GM19324 (cell line): ENCODE results near the gene SPIN2B.
"Not testable (repeated sequence)": the region's sequence is repeated elsewhere in the genome, so short reads cannot be mapped to it uniquely, and the experiment has no call there.

ENCODE experiments used
- ATAC-seq: cut with Tn5 transposase; IDR thresholded peaks from one replicate; pipeline ENCODE4 v1.9.1; 2021; ENCODE audit warnings: mild to moderate bottlenecking, moderate library complexity; ENCODE audit not compliant: unreplicated experiment, low FRiP score

The SPIN2B gene

DNA sequence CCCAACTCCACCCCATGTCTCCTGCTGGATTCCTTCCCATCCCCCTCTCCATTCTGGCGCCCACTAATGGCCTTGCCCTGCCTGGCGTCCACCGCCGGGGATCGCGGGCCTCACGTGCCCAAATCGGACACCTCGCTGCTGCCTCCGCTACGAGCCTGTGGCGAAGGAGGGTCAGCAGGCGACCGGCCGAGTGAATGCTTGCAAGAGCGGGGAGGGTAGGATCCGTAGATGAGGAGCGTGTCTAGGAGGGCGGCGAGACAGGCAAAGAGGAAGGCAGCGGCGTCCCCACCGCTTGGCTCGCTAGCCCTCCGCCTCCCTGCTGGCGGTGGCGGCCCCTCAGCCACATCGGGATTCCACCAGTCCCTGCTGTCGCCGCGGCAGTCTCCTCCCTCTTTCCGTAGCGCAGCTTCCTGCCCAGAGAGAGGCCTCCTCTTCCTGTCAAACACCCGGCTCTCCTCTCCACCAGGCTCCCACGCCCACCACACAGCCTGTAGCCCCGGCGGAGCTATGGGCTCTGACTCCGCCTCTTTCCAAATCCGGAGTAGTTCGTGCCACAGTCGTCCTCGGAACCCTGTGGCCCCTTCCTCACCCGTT is at the start of gene SPIN2B:
Gene SPIN2B (minus strand): TSS at position 387 of the 594 bp plus-strand sequence.
- peak; percentile 100 for ATAC-seq

- ATAC-seq: no peak
These were observed 35.2 kb upstream of the SPIN2B start for GRCh38 chrX:57156397-57157049.

- ATAC-seq: no peak
These were observed 33.8 kb upstream of the SPIN2B start for GRCh38 chrX:57155171-57155570.

- not testable (repeated sequence) for ATAC-seq
These were observed 30.9 kb upstream of the SPIN2B start for GRCh38 chrX:57152222-57152621.

DNA sequence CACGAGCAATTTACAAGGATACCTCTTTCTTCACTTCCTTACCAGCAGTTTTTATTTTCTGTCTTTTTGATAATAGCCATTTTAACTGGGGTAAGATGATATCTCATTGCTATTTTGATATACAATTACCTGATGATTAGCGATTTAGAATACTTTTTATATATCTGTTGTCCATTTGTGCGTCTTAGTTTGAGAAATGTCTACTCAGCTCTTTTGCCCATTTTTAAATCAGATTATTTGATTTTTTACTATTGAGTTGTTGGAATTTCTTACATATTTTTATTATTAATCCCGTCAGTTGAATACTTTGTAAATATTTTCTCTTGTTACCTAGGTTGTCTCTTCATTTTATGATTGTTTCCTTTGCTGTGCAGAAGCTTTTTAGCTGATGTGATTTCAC is 17.3 kb upstream of the SPIN2B start:
- no peak for ATAC-seq

DNA sequence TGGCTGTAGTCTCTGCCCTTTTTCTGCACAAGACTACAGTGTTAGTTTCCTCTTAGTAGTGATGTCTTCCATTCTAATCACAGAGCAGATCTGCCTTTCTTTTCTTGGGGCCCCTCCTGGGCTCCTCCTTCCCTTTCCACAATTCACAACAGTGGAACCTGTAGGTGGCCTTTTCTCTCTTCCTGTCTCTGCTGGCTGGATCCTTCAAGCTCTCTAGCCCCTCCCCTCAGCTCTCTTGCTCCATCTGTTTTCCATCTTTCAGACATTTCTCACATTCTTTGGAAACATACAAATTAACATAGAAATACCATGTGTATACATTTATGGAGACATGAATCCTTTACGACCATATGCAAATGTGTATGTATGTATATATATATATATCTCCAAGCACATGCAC is 16.2 kb upstream of the SPIN2B start:
- ATAC-seq: no peak

- ATAC-seq: not testable (repeated sequence)
These were observed 15.7 kb upstream of the SPIN2B start, which contains the start of gene SPIN2A for GRCh38 chrX:57137073-57137472. Gene SPIN2A (minus strand): TSS chrX:57137397. CDS start chrX:57136597, 800 bp downstream.

DNA sequence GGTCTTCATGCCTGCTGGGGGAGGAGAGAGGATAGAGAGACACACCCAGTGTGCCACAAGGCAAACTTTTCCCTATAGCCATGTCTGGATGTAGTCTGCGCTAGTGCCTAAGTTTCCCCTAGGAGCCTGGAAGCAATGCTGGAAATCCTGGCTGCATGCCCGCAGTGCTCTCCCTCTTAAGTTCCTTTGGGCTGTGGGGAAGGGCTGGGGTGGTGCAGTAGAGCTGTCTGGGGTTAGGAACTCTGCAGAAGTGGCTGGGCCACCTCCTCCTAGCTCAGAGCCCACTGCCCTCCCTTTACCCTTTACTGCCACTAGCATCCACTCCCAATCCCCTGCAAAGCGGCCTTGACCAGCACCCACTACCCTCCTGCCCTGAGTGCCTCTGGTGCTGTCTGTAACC is 15.2 kb upstream of the SPIN2B start:
- not testable (repeated sequence) for ATAC-seq

- no peak for ATAC-seq
These were observed 13.9 kb upstream of the SPIN2B start for GRCh38 chrX:57135287-57135686.

GRCh38 chrX:57134702-57135101 is 13.4 kb upstream of the SPIN2B start:
- ATAC-seq: no peak

DNA sequence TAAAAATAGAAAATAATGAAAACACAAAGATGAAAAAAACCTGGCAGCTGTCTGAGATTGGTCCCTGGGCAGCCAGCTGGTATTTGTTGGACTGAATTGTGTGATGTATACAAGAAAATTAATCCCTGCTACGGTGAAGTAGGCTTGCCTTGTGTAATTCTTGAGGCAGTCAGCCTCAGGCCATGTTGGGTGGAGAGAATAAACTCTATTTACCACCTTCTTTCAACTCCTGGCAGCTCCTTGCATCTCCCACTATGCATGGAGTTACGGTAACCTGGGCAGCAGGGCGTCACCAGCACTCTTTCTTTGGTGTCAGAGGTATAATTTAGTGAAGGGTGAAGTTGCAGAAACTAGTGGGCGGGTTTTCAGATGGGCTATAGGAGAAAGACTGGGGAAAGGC is 12.4 kb upstream of the SPIN2B start:
- no peak for ATAC-seq

DNA sequence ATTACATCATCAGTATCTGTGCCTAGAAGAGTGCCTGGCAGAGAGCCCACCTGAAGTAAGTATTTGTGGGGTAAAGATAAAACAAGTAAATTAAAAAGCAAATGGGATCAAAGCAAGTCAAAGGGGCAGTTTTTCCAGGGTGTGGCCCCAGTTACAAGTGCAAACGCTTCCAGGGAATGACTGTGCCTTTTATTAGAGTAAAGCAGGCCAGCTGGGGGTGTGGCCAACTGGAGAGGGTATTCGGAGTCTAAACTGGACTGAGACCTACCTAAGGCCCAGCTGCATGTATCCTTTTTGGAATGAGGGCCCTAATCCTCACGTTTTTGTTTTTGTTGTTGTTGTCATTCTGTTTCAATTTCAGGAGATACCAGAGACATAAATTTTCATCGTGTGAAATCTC is 11.9 kb upstream of the SPIN2B start:
- ATAC-seq: not testable (repeated sequence)

DNA sequence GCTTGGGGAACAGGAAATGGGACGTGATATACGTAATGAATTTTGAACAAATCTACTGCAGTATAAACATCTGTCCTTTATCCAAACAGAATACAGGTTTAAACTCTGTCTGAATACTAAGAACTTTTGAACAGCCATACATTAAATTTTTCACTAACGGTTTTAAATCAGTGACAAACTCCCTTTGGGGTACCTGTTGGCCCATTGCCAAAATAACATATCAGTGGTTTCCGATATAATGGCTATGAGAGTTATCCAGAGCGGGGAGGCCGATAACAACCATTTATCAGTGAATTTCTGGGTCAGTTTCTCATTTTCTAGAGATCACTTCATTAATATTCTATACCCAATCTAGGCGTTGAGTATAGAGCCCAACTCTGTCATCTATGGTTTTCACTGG is 10.7 kb upstream of the SPIN2B start:
- ATAC-seq: no peak

GRCh38 chrX:57121816-57122215 is 468 bp upstream of the SPIN2B start:
- ATAC-seq: no peak

- not testable (repeated sequence) for ATAC-seq
These were observed 658 bp downstream of the SPIN2B start for GRCh38 chrX:57120619-57121161.

DNA sequence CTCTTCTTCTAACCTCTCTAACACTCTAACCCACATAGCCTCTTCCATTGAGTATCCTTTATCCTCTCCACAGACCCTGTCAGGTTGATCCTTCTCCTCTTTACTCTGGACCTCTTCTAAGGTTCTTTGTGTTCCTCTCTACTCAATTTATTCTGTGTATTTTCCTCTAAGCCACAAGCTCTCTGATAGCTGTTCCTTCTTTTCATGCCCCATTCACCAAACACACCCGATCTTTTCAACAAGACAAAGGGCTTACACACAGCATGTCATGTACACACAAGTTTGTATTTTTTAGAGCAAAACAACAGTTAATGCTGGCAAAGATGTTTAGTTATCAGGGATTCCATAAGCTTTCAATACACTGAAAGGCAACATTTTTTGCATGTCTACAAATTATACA is 1.9 kb downstream of the SPIN2B start:
- no peak for ATAC-seq

DNA sequence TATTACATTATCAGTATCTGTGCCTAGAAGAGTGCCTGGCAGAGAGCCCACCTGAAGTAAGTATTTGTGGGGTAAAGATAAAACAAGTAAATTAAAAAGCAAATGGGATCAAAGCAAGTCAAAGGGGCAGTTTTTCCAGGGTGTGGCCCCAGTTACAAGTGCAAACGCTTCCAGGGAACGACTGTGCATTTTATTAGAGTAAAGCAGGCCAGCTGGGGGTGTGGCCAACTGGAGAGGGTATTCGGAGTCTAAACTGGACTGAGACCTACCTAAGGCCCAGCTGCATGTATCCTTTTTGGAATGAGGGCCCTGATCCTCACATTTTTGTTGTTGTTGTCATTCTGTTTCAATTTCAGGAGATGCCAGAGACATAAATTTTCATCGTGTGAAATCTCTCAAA is 3.8 kb downstream of the SPIN2B start:
- not testable (repeated sequence) for ATAC-seq

- ATAC-seq: no peak
These were observed 16.4 kb downstream of the SPIN2B start for GRCh38 chrX:57104921-57105398.

DNA sequence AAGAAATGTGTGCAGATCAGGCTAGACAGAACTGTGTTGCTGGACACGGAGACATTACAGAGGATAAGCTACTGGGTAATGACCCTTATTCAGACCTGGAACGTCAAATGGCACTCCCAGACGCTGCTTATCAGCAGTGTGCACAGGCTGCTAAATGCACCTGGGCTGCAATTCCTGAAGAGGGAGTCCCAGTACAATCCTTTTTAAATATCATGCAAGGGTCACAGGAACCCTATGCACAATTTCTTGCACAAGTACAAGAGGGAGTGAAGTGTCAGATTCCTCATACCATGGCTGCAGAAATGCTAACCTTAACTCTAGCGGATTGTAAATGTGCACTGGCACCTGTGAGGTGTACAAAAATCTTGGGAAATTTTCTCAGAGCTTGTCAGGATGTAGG is 16.9 kb downstream of the SPIN2B start:
- ATAC-seq: no peak

DNA sequence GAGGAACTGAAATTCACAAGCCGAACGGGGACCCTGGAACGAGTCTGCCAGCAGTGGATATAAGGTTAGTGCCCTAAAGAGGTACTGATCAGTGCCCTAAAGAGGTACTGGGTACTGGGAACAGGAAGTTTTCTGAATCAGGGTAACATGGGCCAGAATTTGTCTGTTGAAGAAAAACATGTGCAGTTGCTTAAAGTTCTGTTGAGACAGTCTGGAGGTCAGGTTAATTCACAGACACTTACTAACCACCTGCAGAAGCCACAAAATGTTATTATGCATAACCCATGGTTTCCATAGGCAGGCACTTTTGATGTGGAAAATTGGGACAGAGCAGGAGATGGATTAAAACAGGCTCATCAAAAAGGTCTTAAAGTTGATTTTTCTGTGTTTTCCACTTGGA is 17.9 kb downstream of the SPIN2B start:
- ATAC-seq: no peak

- ATAC-seq: not testable (repeated sequence)
These were observed 18.4 kb downstream of the SPIN2B start for GRCh38 chrX:57102918-57103317.

DNA sequence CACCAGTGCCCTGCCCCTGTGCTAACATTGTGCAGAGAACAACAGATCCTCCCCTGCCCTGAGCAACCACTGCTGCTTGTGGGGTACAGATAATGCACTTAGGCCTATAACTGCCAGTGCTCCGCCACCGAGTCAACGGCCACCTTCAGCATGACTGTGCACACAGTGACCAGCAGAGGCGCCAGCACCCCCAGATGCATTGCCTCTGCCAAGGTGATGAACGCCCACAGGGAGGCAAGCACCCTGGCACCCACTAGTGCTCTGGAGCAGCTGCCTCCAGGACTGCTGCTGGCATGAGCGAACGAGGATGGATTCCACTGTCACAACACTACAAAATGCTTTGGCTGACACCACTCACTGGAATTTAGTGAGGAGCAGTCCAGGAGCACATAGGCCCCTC is 38.2 kb downstream of the SPIN2B start:
- no peak for ATAC-seq
